Ovary (tissue), 3 donors: ENCODE results near the gene CIC.

Experiments used
- CTCF ChIP-seq, 3 donors: fragments of 450-650 bp in 2 of 3; fragments of 200-600 bp in 1 of 3; IDR thresholded peaks; one replicate each; pipeline versions ENCODE4 v1.5.1 to v1.8.0; 2016 to 2022; ENCODE audit warnings: antibody characterized with exemption in 3 of 3, mild to moderate bottlenecking in 1 of 3
- EP300 ChIP-seq: sonication (generic); formaldehyde crosslinking; IDR thresholded peaks from one replicate; pipeline ENCODE4 v1.6.1; 2017; ENCODE audit warnings: antibody characterized with exemption
- POLR2A ChIP-seq: fragments of 450-650 bp; IDR thresholded peaks from one replicate; pipeline ENCODE4 v1.6.1; 2017; ENCODE audit warnings: antibody characterized with exemption, mild to moderate bottlenecking, moderate library complexity
- donor health status: DM: no; HTN: no; CAD: no.

- no peak for TF ChIP-seq POLR2A
- no peak for TF ChIP-seq CTCF (IDR thresholded peaks at IDR 0.05)
- TF ChIP-seq EP300, result no peak
Measured at GRCh38 chr19:42250183-42250665, 18.8 kb upstream of the CIC start.
